Measurements from ENCODE around the gene SIMC1. TPM values are rescaled to one million over a fixed set of nuclear protein-coding genes. Genes with fewer than 3 reads are reported as not detected.
"Not testable (repeated sequence)": the region's sequence is repeated elsewhere in the genome, so short reads cannot be mapped to it uniquely, and the experiment has no call there.

The SIMC1 gene
- total and polyA plus RNA-seq, 2 donors (not counting 3 experiments of a cell fraction or from before 2014, with no cell fraction given) = 9.0 to 16.2 TPM

- DNase-seq (ENCODE audit: low read depth, low spot score); H3K4me2 ChIP-seq (ENCODE audit: insufficient read depth, low read length); H3K9me1 ChIP-seq (replicated peaks; ENCODE audit: control insufficient read depth, extremely low read depth, insufficient read depth, low read length); H4K20me1 ChIP-seq (replicated peaks; ENCODE audit: control insufficient read depth, extremely low read depth, insufficient read depth, low read length); H2AFZ ChIP-seq (ENCODE audit: low read depth, low read length); H3K36me3 ChIP-seq (ENCODE audit: control insufficient read depth in 2 of 2, extremely low read depth in 1 of 2, insufficient read depth in 2 of 2, low read length in 2 of 2); H3K4me3 ChIP-seq (replicated peaks in 1 of 3; ENCODE audit: insufficient read depth in 1 of 3, low read depth in 1 of 3, low read length in 3 of 3); H3K4me1 ChIP-seq (ENCODE audit: control insufficient read depth, extremely low read depth, insufficient read depth, low read length); POLR2A ChIA-PET; H3K79me2 ChIP-seq (ENCODE audit: control insufficient read depth, insufficient read depth, low read length); dilution Hi-C loops (cut with MboI; ENCODE audit: extremely low pct_ligation_motif_present, low sequenced_read_pairs); H3K27me3 ChIP-seq (ENCODE audit: control insufficient read depth in 2 of 2, insufficient read depth in 2 of 2, low read length in 2 of 2); intact Hi-C loops (cut with micrococcal nuclease); H3K27ac ChIP-seq (ENCODE audit: insufficient read depth, low read depth, low read length); H3K9ac ChIP-seq (replicated peaks; ENCODE audit: extremely low read depth, insufficient read depth, low read length); BruUV-seq (replicated peaks); CTCF ChIA-PET; H3K9me3 ChIP-seq (replicated peaks; ENCODE audit: control insufficient read depth, insufficient read depth, low read length): not testable (repeated sequence)
- FAIRE-seq = peak; percentile 52
These were observed 50.8 kb downstream of the SIMC1 start for GRCh38 chr5:176289018-176289417.

- dilution Hi-C loops (cut with MboI; ENCODE audit: extremely low pct_ligation_motif_present, low sequenced_read_pairs); CTCF ChIA-PET: not testable (repeated sequence)
These were observed 52.0 kb downstream of the SIMC1 start for GRCh38 chr5:176290057-176290840.

GRCh38 chr5:176305356-176305755 lies 67.1 kb downstream of the SIMC1 start:
- H3K27ac ChIP-seq (ENCODE audit: insufficient read depth, low read depth, low read length); DNase-seq (ENCODE audit: low read depth, low spot score); BruUV-seq (replicated peaks); POLR2A ChIA-PET; H2AFZ ChIP-seq (ENCODE audit: low read depth, low read length); H3K36me3 ChIP-seq (ENCODE audit: control insufficient read depth in 2 of 2, extremely low read depth in 1 of 2, insufficient read depth in 2 of 2, low read length in 2 of 2); dilution Hi-C loops (cut with MboI; ENCODE audit: extremely low pct_ligation_motif_present, low sequenced_read_pairs); CTCF ChIA-PET; H3K9ac ChIP-seq (replicated peaks; ENCODE audit: extremely low read depth, insufficient read depth, low read length); H4K20me1 ChIP-seq (replicated peaks; ENCODE audit: control insufficient read depth, extremely low read depth, insufficient read depth, low read length); H3K4me1 ChIP-seq (ENCODE audit: control insufficient read depth, extremely low read depth, insufficient read depth, low read length); intact Hi-C loops (cut with micrococcal nuclease); H3K9me1 ChIP-seq (replicated peaks; ENCODE audit: control insufficient read depth, extremely low read depth, insufficient read depth, low read length); H3K9me3 ChIP-seq (replicated peaks; ENCODE audit: control insufficient read depth, insufficient read depth, low read length); H3K4me2 ChIP-seq (ENCODE audit: insufficient read depth, low read length); FAIRE-seq; H3K79me2 ChIP-seq (ENCODE audit: control insufficient read depth, insufficient read depth, low read length); H3K4me3 ChIP-seq (replicated peaks in 1 of 3; ENCODE audit: insufficient read depth in 1 of 3, low read depth in 1 of 3, low read length in 3 of 3); H3K27me3 ChIP-seq (ENCODE audit: control insufficient read depth in 2 of 2, insufficient read depth in 2 of 2, low read length in 2 of 2): not testable (repeated sequence)

More at GRCh38 chr5:176290057-176290840, 52.0 kb downstream of the SIMC1 start:
- H3K9ac ChIP-seq (replicated peaks; ENCODE audit: extremely low read depth, insufficient read depth, low read length); H3K4me1 ChIP-seq (ENCODE audit: control insufficient read depth, extremely low read depth, insufficient read depth, low read length); H3K27ac ChIP-seq (ENCODE audit: insufficient read depth, low read depth, low read length); intact Hi-C loops (cut with micrococcal nuclease); H3K9me1 ChIP-seq (replicated peaks; ENCODE audit: control insufficient read depth, extremely low read depth, insufficient read depth, low read length); POLR2A ChIA-PET; H3K4me3 ChIP-seq (replicated peaks in 1 of 3; ENCODE audit: insufficient read depth in 1 of 3, low read depth in 1 of 3, low read length in 3 of 3); H3K36me3 ChIP-seq (ENCODE audit: control insufficient read depth in 2 of 2, extremely low read depth in 1 of 2, insufficient read depth in 2 of 2, low read length in 2 of 2); H3K4me2 ChIP-seq (ENCODE audit: insufficient read depth, low read length); H3K27me3 ChIP-seq (ENCODE audit: control insufficient read depth in 2 of 2, insufficient read depth in 2 of 2, low read length in 2 of 2); H2AFZ ChIP-seq (ENCODE audit: low read depth, low read length); H4K20me1 ChIP-seq (replicated peaks; ENCODE audit: control insufficient read depth, extremely low read depth, insufficient read depth, low read length); DNase-seq (ENCODE audit: low read depth, low spot score); H3K9me3 ChIP-seq (replicated peaks; ENCODE audit: control insufficient read depth, insufficient read depth, low read length); H3K79me2 ChIP-seq (ENCODE audit: control insufficient read depth, insufficient read depth, low read length): not testable (repeated sequence)
- peak; percentile 72 for FAIRE-seq
- BruUV-seq (replicated peaks) = TSS peak; percentile 47

Measured in endothelial cell of umbilical vein (primary cell).